HG02943 (cell line): ENCODE data around the gene SEPHS2.
"Not testable (repeated sequence)": the region's sequence is repeated elsewhere in the genome, so short reads cannot be mapped to it uniquely, and the experiment has no call there.

Experiments
- ATAC-seq: cut with Tn5 transposase; IDR thresholded peaks from one replicate; pipeline ENCODE4 v1.9.1; 2021; ENCODE audit warnings: mild to moderate bottlenecking, low read depth, moderate library complexity; ENCODE audit not compliant: unreplicated experiment

Gene SEPHS2, protein sequence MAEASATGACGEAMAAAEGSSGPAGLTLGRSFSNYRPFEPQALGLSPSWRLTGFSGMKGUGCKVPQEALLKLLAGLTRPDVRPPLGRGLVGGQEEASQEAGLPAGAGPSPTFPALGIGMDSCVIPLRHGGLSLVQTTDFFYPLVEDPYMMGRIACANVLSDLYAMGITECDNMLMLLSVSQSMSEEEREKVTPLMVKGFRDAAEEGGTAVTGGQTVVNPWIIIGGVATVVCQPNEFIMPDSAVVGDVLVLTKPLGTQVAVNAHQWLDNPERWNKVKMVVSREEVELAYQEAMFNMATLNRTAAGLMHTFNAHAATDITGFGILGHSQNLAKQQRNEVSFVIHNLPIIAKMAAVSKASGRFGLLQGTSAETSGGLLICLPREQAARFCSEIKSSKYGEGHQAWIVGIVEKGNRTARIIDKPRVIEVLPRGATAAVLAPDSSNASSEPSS

DNA sequence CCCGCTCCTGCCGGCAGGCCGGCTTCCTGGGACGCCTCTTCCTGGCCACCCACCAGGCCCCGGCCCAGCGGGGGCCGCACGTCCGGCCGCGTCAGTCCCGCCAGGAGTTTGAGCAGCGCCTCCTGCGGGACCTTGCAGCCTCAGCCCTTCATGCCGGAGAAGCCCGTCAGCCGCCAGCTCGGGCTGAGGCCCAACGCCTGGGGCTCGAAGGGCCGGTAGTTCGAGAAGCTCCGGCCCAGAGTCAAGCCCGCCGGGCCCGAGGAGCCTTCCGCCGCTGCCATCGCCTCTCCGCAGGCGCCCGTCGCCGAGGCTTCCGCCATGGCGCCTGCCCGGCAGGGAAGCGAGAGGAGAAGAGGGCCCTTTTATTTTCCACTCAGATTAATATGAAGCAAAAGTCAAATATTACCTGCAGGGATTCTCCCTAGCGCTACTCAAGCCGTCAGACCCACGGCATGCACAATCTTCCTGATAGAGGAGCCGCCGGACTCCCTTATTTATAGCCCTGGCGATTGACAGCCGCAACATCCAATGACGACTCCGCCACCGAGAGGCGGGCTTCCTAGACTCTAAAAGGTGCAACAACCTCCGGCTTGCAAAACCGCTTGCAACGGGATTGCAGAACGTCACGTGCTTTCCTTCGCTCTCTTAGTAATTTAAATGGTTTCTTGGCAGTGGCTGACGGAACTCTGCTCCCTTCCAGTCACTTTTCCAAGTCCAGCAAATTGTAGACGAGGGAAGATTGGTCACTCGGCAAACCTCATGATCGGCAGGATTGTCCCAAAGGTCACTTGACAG, at the start of gene SEPHS2:
SEPHS2 (minus strand) TSS at position 467 of the 795 bp plus-strand sequence; CDS start at position 320, 147 bp downstream.
- peak; percentile 79 for ATAC-seq

DNA sequence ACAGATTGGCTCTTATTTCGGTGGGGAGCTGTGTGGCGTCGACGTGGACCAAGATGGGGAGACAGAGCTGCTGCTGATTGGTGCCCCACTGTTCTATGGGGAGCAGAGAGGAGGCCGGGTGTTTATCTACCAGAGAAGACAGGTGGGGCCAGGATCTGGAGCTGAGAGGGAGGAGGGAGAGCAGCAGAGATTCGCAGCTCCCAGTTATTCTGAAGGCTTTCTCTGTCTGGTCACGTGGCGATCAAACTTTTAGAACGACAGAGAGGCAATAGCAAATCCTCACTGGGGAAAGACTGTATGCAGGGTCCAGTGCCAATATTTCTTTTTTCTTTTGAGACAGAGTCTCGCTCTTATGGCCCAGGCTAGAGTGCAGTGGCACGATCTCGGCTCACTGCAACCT, 49.0 kb upstream of the SEPHS2 start:
- no peak for ATAC-seq

DNA sequence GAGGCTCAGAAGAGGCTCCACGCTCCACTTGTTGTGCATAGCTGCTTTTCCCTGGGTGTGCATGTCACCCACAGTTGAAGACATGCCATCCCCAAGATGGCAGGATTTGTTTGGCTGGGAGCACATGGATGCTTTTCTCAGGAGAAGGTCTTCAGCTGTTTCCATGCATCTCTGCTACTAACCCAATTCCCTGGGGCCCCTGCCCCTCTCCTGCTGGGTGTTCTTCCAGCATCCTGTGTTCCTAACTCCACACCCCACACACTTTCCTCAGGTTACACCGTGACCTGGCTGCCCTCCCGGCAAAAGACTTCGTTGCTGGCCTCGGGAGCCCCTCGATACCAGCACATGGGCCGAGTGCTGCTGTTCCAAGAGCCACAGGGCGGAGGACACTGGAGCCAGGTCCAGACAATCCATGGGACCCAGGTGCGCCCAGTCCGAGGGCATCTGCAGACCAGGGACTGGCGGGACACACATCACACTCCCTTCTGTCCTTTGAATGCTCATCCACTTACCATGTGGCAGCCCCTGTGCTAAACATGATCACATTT, 48.3 kb upstream of the SEPHS2 start:
- no peak for ATAC-seq

DNA sequence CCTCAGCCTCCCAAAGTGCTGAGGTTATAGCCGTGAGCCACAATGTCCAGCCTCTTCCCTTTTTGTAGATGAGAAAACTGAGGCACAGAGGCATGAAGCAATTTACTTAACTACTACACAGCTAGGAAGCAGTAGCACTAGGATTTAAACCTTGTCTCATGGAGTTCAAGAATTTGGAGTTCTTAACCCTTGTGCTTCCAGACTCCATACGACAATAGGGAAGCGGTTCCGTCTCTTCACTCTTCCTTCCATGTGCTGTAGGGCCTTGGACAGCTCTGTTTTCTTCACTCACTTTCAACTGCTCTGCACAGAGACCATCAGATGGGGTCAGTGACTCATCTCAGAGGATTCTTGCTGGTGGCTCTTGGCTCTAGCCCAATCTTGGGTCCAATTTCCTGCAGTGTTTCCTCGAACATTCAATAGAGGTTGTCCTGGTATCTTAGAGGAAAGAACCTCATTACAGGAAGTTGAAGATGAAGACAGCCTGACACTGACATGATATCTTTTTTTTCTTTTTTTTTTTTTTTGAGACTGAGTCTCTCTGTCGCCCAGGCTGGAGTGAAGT, 46.2 kb upstream of the SEPHS2 start:
- no peak for ATAC-seq

DNA sequence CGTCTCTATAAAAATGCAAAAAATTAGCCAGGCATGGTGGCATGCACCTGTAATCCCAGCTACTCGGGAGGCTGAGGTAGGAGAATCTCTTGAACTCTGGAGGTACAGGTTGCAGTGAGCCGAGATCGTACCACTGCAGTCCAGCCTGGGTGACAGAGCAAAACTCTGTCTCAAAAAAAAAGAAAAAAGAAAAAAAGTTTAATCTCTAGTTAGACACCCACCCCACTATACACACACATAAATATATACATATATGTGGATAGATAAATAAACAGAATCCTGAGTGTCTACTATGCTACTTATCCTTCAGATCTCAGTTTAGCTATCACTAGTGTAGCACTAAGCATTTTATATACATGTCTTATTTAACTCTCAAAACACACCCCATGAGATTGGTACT, 45.6 kb upstream of the SEPHS2 start:
- no peak for ATAC-seq

DNA sequence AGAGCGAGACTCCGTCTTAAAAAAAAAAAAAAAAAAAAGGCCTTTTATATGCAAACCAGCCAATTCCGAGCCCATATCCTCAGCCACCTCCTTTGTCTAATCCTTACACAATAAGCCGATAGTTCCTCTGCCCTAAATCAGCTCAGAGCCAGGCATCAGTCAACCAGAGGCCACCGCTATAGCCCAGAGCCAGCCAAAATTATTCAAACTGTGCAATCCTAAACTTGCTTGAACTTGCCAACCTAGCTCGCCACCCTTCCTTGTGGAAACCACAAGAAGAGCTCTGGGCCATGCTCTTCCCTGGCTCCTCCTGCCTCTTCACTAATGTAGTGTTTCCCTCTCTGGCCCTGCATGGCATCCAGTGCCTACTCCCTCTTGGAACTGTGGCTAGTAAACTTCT, 44.5 kb upstream of the SEPHS2 start:
- no peak for ATAC-seq

DNA sequence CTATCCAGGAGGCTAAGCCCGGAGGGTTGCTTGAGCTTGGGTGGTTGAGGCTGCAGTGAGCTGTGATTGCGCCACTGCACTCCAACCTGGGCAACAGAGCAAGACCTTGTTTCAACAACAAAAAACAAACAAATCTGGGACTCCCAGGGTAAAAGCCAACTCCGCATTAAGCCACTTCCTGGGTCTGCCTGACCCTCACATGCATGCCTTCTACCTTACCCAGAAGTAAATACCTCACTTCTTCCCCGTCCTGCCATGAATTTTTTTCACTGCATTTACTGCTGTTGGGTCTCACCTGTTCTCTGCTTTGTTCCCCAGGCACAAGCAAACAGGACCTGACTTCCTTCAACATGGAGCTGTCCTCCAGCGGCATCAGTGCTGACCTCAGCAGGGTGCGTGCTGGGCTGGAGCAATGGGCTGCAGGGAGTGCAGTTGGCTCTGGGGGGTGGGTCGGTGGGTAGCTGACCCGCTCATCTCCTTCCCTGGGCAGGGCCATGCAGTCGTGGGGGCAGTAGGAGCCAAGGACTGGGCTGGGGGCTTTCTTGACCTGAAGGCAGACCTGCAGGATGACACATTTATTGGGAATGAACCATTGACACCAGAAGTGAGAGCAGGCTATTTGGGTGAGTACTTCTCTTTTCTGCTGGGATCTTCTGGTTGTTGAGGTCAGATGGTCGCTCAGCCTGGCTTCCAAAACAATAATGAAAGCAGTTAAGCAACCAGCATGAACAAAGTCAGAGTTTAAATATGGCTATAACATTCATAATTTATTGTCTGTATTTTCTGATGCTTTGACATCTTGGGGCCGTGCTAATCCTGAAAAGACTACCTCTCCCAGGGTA, 43.3 kb upstream of the SEPHS2 start:
- ATAC-seq, result no peak

DNA sequence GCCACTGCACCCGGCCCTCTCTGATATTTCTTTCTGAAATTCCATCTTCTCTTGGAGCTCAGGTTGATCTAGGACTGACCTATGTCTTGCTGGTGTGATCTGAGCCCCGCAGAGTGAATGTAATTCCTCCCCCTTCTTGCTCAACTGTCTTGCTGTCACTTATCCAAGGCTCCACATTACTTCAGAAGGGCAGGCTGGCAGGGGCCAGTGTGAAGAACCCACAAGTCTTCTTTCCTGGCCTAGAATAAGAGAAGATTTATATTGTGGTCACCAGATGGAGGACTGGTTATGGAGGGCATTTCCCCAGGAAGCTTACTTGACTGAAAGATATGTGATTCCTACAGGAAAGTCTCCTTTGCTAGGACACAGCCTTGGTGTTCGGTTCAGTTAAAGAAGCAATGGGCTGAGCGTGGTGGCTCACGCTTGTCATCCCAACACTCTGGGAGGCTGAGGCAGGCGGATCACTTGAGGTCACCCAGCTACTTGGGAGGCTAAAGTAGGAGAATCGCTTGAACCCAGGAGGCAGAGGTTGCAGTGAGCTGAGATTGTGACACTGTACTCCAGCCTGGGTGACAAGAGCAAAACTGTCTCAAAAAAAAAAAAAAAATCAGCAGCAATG, 40.3 kb upstream of the SEPHS2 start:
- no peak for ATAC-seq

DNA sequence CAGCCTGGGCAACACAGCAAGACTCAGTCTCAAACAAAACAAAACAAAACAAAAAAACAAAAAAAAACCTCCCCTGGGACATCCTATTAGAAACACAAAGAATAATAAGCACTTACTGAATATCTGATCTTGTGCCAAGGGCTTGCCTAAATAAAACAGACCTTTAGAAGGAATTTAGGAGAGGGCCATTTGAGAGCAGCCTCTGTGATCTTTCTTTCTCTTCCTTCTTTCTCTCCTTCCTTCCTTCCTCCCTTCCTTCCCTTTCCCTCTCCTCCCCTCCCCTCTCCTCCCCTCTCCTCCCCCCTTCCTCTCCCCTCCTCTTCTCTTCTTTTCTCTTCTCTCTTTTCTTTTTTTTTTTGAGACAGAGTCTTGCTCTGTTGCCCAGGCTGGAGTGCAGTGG, 39.2 kb upstream of the SEPHS2 start:
- no peak for ATAC-seq

DNA sequence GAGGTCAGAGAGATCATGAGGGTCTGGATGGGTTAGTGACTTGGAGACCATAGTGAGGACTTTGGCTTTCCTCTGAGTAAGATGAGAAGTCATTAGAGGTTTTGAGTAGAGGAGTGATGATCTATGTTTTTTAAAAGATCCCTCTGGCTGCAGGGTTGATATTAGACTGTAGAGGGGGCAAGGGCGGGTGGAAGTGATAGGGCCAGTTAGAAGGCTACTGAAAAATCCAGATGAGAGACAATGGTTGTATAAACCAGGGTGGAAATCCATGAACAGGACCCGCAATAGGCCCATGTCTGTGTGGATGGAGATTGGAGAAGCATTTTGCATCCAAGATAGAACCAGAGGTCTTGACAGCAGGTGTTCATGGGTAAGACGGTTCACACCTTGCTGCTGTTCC, 36.7 kb upstream of the SEPHS2 start:
- ATAC-seq, result no peak

DNA sequence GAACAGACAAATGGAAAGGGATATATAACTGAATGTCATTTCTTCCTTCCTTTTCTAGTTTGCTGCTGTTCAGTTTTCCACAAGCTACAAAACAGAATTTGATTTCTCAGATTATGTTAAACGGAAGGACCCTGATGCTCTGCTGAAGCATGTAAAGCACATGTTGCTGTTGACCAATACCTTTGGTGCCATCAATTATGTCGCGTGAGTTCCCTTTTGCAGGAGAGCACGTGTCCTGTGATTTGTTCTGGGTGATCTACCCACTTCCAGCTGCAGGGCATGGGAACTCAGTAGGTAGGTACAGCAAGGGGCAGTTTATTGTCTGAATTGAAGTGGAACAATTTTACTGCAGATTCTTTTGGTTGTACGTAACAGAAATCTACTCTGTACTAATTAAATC, 35.7 kb upstream of the SEPHS2 start:
- no peak for ATAC-seq

DNA sequence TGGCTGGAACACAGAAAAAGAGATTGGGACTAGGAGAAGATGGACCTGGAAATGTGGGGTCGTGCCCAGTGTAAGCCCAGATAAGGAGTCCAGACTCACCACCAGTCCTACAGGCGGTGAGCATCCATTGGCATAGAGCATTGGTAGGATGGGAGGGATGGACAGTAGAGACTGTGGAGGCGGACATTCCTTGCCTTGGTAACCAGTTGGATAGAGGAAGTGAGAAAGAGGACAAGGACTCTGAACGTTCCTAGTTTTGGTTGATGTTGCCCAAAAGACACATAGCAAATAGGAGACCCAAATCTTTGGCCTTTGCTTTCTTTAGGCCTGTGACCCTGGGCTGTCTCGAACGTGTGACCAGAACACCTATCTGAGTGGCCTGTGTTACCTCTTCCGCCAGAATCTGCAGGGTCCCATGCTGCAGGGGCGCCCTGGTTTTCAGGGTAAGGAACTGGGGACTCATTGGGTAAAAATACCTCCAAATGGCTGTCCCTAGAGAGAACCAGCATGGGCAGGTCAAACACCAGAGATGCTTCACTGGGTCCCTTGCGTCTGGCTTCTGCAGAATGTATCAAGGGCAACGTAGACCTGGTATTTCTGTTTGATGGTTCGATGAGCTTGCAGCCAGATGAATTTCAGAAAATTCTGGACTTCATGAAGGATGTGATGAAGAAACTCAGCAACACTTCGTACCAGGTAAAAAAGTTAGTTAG, 33.2 kb upstream of the SEPHS2 start:
- ATAC-seq, result no peak

DNA sequence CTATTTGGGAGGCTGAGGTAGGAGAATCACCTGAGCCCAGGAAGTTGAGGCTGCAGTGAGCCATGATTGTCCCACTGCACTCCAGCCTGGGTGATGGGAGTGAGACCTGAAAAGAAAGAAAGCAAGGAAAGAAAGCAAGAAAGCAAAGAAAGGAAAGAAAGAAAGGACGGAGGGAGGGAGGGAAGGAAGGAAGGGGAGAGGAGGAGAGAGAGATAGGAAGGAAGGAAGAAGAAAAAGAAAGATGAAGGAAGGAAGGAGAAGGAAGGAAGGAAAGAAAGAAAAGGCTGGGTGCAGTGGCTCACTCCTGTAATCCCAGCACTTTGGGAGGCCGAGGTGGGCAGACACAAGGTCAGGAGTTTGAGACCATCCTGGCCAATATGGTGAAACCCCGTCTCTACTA, 32.1 kb upstream of the SEPHS2 start:
- not testable (repeated sequence) for ATAC-seq

DNA sequence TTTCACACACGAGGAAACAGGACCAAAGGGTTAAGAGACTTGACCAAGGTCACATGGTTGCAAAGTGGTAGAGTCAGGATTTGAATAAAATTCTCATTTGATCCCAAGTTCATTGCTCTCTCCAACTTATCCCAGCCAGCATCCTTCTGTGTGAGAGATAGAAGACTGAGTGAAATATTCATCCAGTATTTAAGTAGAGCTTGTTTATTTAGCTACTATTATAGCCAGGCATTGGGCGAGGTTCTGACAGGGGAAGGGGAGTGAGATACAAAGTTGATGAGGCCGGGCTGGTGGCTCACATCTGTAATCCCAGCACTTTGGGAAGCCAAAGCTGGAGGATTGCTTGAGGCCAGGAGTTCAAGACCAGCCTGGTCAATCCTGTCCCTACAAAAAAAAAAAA, 31.3 kb upstream of the SEPHS2 start:
- no peak for ATAC-seq

DNA sequence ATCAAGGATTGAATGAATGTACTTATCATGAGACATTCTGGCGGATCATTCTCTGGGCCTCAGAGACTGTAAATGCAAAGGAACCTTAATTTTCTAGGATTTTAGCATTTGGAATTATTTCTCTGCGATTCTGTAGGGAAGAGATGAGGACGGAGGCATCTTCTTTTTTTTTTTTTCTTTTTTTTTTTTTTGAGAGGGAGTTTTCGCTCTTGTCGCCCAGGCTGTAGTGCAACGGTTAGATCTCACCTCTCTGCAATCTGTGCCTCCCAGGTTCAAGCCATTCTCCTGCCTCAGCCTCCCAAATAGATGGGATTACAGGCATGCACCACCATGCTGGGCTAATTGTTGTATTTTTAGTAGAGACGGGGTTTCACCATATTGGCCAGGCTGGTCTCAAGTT, 29.0 kb upstream of the SEPHS2 start:
- no peak for ATAC-seq

DNA sequence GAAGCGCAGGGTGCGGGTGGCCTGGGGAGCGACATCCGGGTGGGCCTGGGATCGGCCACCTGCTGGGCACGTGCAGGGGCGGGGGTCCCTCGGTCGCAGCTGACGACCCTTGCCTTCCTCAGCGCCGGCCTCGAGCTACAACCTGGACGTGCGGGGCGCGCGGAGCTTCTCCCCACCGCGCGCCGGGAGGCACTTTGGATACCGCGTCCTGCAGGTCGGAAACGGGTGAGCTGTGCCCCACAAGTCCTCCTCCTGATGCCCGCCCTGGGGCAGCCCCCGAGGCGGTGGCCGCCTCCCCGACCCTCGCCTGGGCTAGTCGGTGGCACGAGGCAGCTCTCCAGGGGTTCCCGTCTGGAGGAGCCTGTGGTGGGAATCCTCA, 28.4 kb upstream of the SEPHS2 start:
- no peak for ATAC-seq

DNA sequence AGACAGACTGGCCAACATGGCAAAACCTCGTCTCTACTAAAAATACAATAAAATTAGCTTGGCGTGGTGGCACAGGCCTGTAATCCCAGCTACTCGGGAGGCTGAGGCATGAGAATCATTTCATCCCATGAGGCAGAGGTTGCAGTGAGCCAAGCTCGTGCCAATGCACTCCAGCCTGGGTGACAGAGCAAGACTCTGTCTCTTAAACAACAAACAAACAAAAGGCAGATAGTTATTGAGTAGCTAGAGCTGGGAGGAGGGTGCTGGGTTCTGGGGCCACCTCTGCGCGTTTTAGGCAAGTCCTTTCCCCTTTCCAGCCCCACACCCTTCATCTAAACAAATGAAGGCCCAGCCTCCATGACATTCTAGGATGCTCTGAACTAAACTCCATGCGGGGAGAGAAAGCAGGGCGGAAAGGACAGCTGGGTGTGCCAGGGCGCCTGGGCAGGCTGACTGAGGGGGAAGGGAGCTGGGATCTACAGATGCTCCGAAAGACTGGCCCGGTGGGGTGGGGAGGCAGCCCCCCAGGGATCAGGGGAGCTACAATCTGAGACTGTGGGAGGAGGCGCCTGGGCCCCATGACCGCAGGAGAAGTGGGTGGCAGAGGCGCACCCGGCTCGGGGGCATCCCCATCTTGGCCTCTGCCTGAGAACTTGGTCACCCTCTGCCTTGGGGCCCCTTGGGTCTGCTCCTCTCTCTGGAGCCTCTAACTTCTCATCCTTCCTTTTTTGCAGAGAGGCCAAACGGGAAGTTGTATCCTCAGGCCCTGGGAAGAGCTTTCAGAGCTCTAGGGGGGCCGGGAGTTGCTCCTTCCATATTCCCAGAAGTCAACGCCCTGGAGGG, 27.8 kb upstream of the SEPHS2 start:
- ATAC-seq, result no peak

DNA sequence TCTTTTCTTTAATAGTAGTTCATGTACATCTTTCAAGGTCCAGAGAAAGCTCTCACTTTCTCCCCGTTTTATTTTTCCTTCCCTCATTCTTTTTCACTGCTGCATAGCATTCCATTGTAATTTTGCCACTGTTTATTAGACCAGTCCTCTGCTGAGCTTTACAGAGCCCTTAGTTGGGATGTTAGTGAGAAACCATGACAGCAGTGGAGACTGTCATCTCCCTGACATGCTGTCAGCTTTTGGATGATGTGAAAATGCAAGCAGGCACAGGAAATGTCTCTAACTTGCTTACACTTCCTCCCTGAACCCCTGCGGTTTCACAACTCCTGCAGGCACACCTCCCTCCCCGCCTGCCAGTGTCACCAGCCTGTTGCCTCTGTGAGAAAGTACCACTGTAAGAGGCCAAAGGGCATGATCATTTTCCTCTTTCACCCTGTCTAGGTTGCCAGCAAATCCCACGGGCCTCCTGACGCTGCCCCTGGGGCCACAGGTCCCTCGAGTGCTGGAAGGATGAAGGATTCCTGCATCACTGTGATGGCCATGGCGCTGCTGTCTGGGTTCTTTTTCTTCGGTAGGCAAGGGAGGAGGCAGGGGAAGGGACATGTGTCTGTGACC, 26.8 kb upstream of the SEPHS2 start, which contains the start of gene ITGAL:
ITGAL (plus strand) TSS at position 415 of the 615 bp plus-strand sequence; CDS start at position 511, 96 bp downstream.
- ATAC-seq, result peak; percentile 63
